HepG2 (cell line): Measurements from ENCODE around the gene PGAP3. TPM values are rescaled to one million over a fixed set of nuclear protein-coding genes. Genes with fewer than 3 reads are reported as not detected.

Experiments used
- HMGA1 ChIP-seq: sonication (generic); formaldehyde crosslinking; conservative IDR thresholded peaks from 2 replicates; pipeline ENCODE4 v1.4.0; 2020; ENCODE audit warnings: missing genetic modification reagents
- HOXA5 ChIP-seq: sonication (generic); formaldehyde crosslinking; IDR thresholded peaks from 2 replicates; pipeline ENCODE4 v1.4.0; 2020; ENCODE audit warnings: missing genetic modification reagents
- JDP2 ChIP-seq: sonication (generic); formaldehyde crosslinking; IDR thresholded peaks from 2 replicates; pipeline ENCODE4 v1.8.1; 2022; ENCODE audit warnings: missing genetic modification reagents, borderline replicate concordance
- NPAS2 ChIP-seq: sonication (generic); formaldehyde crosslinking; IDR thresholded peaks from 2 replicates; pipeline ENCODE4 v1.8.0; 2022; ENCODE audit warnings: mild to moderate bottlenecking, missing genetic modification reagents, borderline replicate concordance
- PAXIP1 ChIP-seq: sonication (generic); formaldehyde crosslinking; conservative IDR thresholded peaks from 2 replicates; pipeline ENCODE4 v1.4.0; 2020; ENCODE audit warnings: mild to moderate bottlenecking, missing genetic modification reagents, moderate library complexity
- PCBP2 ChIP-seq: fragments of 200-400 bp; formaldehyde crosslinking; optimal IDR thresholded peaks from 2 replicates; pipeline ENCODE3; 2018; ENCODE audit warnings: low read length, low read depth; ENCODE audit not compliant: poor library complexity, severe bottlenecking
- POGZ ChIP-seq: sonication (generic); formaldehyde crosslinking; IDR thresholded peaks from 2 replicates; pipeline ENCODE4 v1.4.0; 2020; ENCODE audit warnings: mild to moderate bottlenecking, missing genetic modification reagents
- POLR2AphosphoS2 ChIP-seq: IDR thresholded peaks from 2 replicates; pipeline ENCODE4 v1.6.1; 2011; ENCODE audit warnings: low read depth, low read length, improper control_type of control experiment
- SATB2 ChIP-seq: sonication (generic); formaldehyde crosslinking; IDR thresholded peaks from 2 replicates; pipeline ENCODE4 v1.5.0; 2020; ENCODE audit warnings: missing genetic modification reagents
- SP140L ChIP-seq: sonication (generic); formaldehyde crosslinking; IDR thresholded peaks from 2 replicates; pipeline ENCODE4 v1.4.0; 2020; ENCODE audit warnings: missing genetic modification reagents, borderline replicate concordance
- TAF15 ChIP-seq: fragments of 200-400 bp; formaldehyde crosslinking; IDR thresholded peaks from one replicate; pipeline ENCODE4 v1.6.1; 2018; ENCODE audit warnings: mild to moderate bottlenecking, low read depth, low read length; ENCODE audit not compliant: poor library complexity, severe bottlenecking
- ZEB1 ChIP-seq: IDR thresholded peaks from 2 replicates; pipeline ENCODE4 v1.6.1; 2012; ENCODE audit warnings: mild to moderate bottlenecking, low read depth, inconsistent platforms; ENCODE audit not compliant: insufficient replicate concordance
- ZFP37 ChIP-seq: sonication (generic); formaldehyde crosslinking; IDR thresholded peaks from 2 replicates; pipeline ENCODE4 v1.4.0; 2020; ENCODE audit warnings: missing genetic modification reagents, borderline replicate concordance
- ZNF3 ChIP-seq: IDR thresholded peaks from 2 replicates; pipeline ENCODE4 v1.7.0; 2017; ENCODE audit warnings: inconsistent platforms
- ZNF329 ChIP-seq: sonication (generic); formaldehyde crosslinking; IDR thresholded peaks from 2 replicates; pipeline ENCODE4 v1.9.0; 2021; ENCODE audit warnings: low read depth, mild to moderate bottlenecking, missing genetic modification reagents
- ZNF362 ChIP-seq: sonication (generic); formaldehyde crosslinking; IDR thresholded peaks from 2 replicates; pipeline ENCODE4 v1.4.0; 2020; ENCODE audit warnings: missing genetic modification reagents, mild to moderate bottlenecking, borderline replicate concordance
- ZNF503 ChIP-seq: sonication (generic); formaldehyde crosslinking; IDR thresholded peaks from 2 replicates; pipeline ENCODE4 v1.4.0; 2020; ENCODE audit warnings: missing genetic modification reagents
- ZNF550 ChIP-seq: sonication (generic); formaldehyde crosslinking; IDR thresholded peaks from 2 replicates; pipeline ENCODE4 v1.4.0; 2020; ENCODE audit warnings: mild to moderate bottlenecking, missing genetic modification reagents, borderline replicate concordance
- ZNF644 ChIP-seq: IDR thresholded peaks from 2 replicates; pipeline ENCODE4 v1.6.1; 2016; ENCODE audit warnings: low read depth
- ZNF703 ChIP-seq: sonication (generic); formaldehyde crosslinking; IDR thresholded peaks from 2 replicates; pipeline ENCODE4 v1.5.1; 2020; ENCODE audit warnings: missing genetic modification reagents, mild to moderate bottlenecking, moderate library complexity, borderline replicate concordance
- ZNF850 ChIP-seq: sonication (generic); formaldehyde crosslinking; conservative IDR thresholded peaks from 2 replicates; pipeline ENCODE4 v1.9.0; 2021; ENCODE audit warnings: mild to moderate bottlenecking, missing genetic modification reagents
- ZSCAN5A ChIP-seq: sonication (generic); formaldehyde crosslinking; IDR thresholded peaks from 2 replicates; pipeline ENCODE4 v1.8.0; 2022; ENCODE audit warnings: mild to moderate bottlenecking, missing genetic modification reagents, borderline replicate concordance
- polyA plus RNA-seq, 8 experiments: library from polyadenylated mRNA; depleted of rRNA in 3 of 8; stranded (reverse) in 7 of 8; unstranded in 1 of 8; fragments of >200 nt; fragmentation: Illumina TruSeq in 4 of 8; extraction: Trizol in 4 of 8; gene quantifications; 2 replicates each; pipeline versions ENCODE4 v1.2.1 to v1.2.3, GENCODE V29; 2011 to 2016; ENCODE audit warnings: low read depth in 4 of 8, missing spikeins in 1 of 8, mixed read lengths in 1 of 8; ENCODE audit not compliant: insufficient read depth in 1 of 8
- total RNA-seq, 5 experiments: library from RNA; depleted of rRNA; stranded (reverse); fragments of >200 nt; fragmentation: Illumina TruSeq; extraction: Trizol; gene quantifications; 2 replicates each; pipeline ENCODE4 v1.2.3, GENCODE V29; 2016; ENCODE audit warnings: low read depth in 1 of 5

PGAP3 gene
- total and polyA plus RNA-seq, 2 of the 13 experiments (the other 11 are each of a cell fraction or from before 2014, with no cell fraction given) = 11.9 to 14.6 TPM

- TF ChIP-seq ZNF850 (CRISPR knock-in tag) = no peak
- TF ChIP-seq PAXIP1 (CRISPR knock-in tag) = peak; percentile 92
- TF ChIP-seq HOXA5 (CRISPR knock-in tag) = 0 out of 2 replicates have a peak, but pooled peaks have one; percentile 20
- TF ChIP-seq ZNF703 (CRISPR knock-in tag) = no peak
- TF ChIP-seq ZNF503 (CRISPR knock-in tag) = no peak; the same call in 1 of the 2 replicates
- TF ChIP-seq SP140L (CRISPR knock-in tag) = no peak
- TF ChIP-seq POGZ (CRISPR knock-in tag) = no peak
- TF ChIP-seq TAF15 = no peak
- TF ChIP-seq ZNF550 = no peak
- no peak for TF ChIP-seq ZNF3
- no peak for TF ChIP-seq ZNF644 (CRISPR knock-in tag)
- TF ChIP-seq ZNF329 = no peak
- TF ChIP-seq NPAS2 (CRISPR knock-in tag) = no peak
- TF ChIP-seq ZFP37 (CRISPR knock-in tag) = no peak
- no peak; the same call in 1 of the 2 replicates for TF ChIP-seq JDP2 (CRISPR knock-in tag)
- TF ChIP-seq POLR2AphosphoS2 = no peak
- TF ChIP-seq SATB2 (CRISPR knock-in tag) = no peak
- TF ChIP-seq ZSCAN5A (CRISPR knock-in tag) = no peak
- peak; percentile 71 for TF ChIP-seq ZEB1
- no peak for TF ChIP-seq PCBP2
- no peak for TF ChIP-seq ZNF362 (CRISPR knock-in tag)
- TF ChIP-seq HMGA1 (CRISPR knock-in tag) = no peak
Observed at GRCh38 chr17:39687101-39687545, 734 bp downstream of the PGAP3 start (continued).
